ENCODE data around the gene PCDHA2. TPM values are rescaled to one million over a fixed set of nuclear protein-coding genes. Genes with fewer than 3 reads are reported as not detected.
"Not testable (repeated sequence)": the region's sequence is repeated elsewhere in the genome, so short reads cannot be mapped to it uniquely, and the experiment has no call there.

The PCDHA2 gene
- total RNA-seq = not detected in 2 replicates

DNA sequence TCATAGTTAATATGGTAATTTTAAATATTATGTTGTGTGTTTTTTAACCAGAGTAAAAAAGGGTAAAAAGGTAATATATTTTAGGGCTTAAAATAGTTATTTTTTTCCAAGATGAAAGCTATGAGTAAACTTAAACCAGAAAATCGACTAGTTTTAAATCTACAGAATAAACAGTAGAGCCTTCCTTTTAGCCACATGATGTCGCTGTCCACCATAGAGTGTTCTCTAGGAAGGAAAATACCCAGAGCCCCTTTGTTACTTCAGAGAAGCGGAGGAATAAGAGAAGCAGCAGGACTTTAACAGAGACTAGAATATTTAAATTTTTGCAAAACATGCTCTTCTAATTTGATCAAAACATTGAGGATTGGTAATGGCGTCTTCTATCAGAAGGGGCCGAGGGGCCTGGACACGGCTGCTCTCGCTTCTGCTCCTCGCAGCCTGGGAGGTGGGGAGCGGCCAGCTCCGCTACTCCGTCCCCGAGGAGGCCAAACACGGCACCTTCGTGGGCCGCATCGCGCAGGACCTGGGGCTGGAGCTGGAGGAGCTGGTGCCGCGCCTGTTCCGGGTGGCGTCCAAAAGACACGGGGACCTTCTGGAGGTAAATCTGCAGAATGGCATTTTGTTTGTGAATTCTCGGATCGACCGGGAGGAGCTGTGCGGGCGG is at the start of gene PCDHA2:
Gene PCDHA2 (plus strand): TSS at position 258 of the 664 bp plus-strand sequence.
- H3K4me1 Mint-ChIP-seq (ENCODE audit: low read depth) = no peaks in the 10 kb centered on the region
- peaks cover 25% of the 10 kb centered on the region for H3K9me3 Mint-ChIP-seq
- no peaks in the 10 kb centered on the region for H3K36me3 Mint-ChIP-seq (ENCODE audit: low read depth)
- H3K4me3 Mint-ChIP-seq (ENCODE audit: low read depth) = no peak within 1 kb of the TSS
- intact Hi-C loops (cut with micrococcal nuclease) = loop anchor here (10.0 kb wide), 1 partner anchor 60 kb away; the partner anchor contains the start of gene PCDHA10
- no peak within 1 kb of the TSS for H3K27ac Mint-ChIP-seq
- DNase-seq (ENCODE audit: low spot score) = no peak
- no peaks in the 10 kb centered on the region for H3K27me3 Mint-ChIP-seq (ENCODE audit: low read depth)

- no peak for DNase-seq (ENCODE audit: low spot score)
- intact Hi-C loops (cut with micrococcal nuclease) = no loop called here
- Mint-ChIP-seq H3K36me3 (ENCODE audit: low read depth) (no peaks in the 10 kb centered on the region), H3K27me3 (ENCODE audit: low read depth) (no peaks in the 10 kb centered on the region), H3K27ac (no peak overlapping the region), H3K4me3 (ENCODE audit: low read depth) (no peak overlapping the region), H3K9me3 (peaks cover 83% of the 10 kb centered on the region), H3K4me1 (ENCODE audit: low read depth) (no peaks in the 10 kb centered on the region)
These were observed 41.1 kb upstream of the PCDHA2 start for GRCh38 chr5:140753561-140753960.

- Mint-ChIP-seq H3K27ac (no peak overlapping the region), H3K36me3 (ENCODE audit: low read depth) (peaks cover 4% of the 10 kb centered on the region), H3K9me3 (peaks cover 83% of the 10 kb centered on the region), H3K4me3 (ENCODE audit: low read depth) (no peak overlapping the region), H3K4me1 (ENCODE audit: low read depth) (no peaks in the 10 kb centered on the region), H3K27me3 (ENCODE audit: low read depth) (no peaks in the 10 kb centered on the region)
- DNase-seq (ENCODE audit: low spot score) = no peak
- intact Hi-C loops (cut with micrococcal nuclease) = no loop called here
These were observed 30.3 kb upstream of the PCDHA2 start for GRCh38 chr5:140764177-140764973.

DNA sequence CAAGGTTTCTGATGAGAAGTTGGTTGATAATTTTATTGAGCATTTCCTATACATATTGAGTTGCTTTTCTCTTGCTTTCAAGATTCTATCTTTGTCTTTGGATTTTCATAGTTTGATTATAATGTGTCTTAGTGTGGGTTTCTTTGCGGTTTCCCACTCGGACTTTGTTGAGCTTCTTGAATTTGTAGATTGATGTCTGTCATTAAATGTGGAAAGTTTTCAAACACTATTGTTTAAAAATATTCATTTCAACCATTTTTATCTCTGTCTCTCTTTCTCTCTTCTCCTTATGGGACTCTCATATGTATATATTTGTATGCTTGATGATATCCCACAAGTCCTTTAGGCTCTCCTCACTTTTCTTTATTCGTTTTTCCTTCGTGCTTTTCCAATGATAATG is 27.2 kb upstream of the PCDHA2 start:
- no peaks in the 10 kb centered on the region for H3K27me3 Mint-ChIP-seq (ENCODE audit: low read depth)
- intact Hi-C loops (cut with micrococcal nuclease) = no loop called here
- H3K4me1 Mint-ChIP-seq (ENCODE audit: low read depth) = no peaks in the 10 kb centered on the region
- H3K4me3 Mint-ChIP-seq (ENCODE audit: low read depth) = no peak overlapping the region
- peaks cover 4% of the 10 kb centered on the region for H3K36me3 Mint-ChIP-seq (ENCODE audit: low read depth)
- H3K27ac Mint-ChIP-seq = no peak overlapping the region
- H3K9me3 Mint-ChIP-seq = peaks cover 88% of the 10 kb centered on the region
- no peak for DNase-seq (ENCODE audit: low spot score)

DNA sequence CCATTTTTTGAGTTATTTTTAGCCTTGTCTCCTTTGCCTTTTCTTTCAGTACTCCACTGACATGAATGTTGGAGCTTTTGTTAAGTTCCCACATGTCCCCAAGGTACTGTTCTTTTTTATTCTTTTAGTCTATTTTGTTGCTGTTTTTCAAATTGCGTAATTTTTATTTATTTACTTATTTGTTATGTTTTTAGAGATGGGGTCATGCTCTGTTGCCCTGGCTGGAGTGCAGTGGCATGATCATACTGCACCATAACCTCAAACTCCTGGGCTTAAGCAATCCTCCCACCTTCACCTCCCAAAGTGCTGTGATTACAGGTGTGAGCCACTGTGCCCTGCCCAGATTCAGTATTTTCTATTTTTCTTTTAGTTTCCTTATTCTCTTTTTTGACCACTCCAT is 14.1 kb upstream of the PCDHA2 start:
- H3K4me1 Mint-ChIP-seq (ENCODE audit: low read depth) = no peaks in the 10 kb centered on the region
- intact Hi-C loops (cut with micrococcal nuclease) = no loop called here
- H3K36me3 Mint-ChIP-seq (ENCODE audit: low read depth) = peaks cover 6% of the 10 kb centered on the region

GRCh38 chr5:140785905-140786686 is 8.6 kb upstream of the PCDHA2 start, which contains the start of gene PCDHA1:
PCDHA1 (plus strand) TSS chr5:140786140.
- no peaks in the 10 kb centered on the region for H3K36me3 Mint-ChIP-seq (ENCODE audit: low read depth)
- intact Hi-C loops (cut with micrococcal nuclease) = no loop called here
- no peaks in the 10 kb centered on the region for H3K4me1 Mint-ChIP-seq (ENCODE audit: low read depth)
- DNase-seq (ENCODE audit: low spot score) = no peak
- H3K27ac Mint-ChIP-seq = no peak within 1 kb of the TSS
- H3K27me3 Mint-ChIP-seq (ENCODE audit: low read depth) = no peaks in the 10 kb centered on the region
- H3K4me3 Mint-ChIP-seq (ENCODE audit: low read depth) = no peak within 1 kb of the TSS
- peaks cover 43% of the 10 kb centered on the region for H3K9me3 Mint-ChIP-seq

More for the DNA sequence above, 14.1 kb upstream of the PCDHA2 start:
- no peaks in the 10 kb centered on the region for H3K27me3 Mint-ChIP-seq (ENCODE audit: low read depth)
- H3K4me3 Mint-ChIP-seq (ENCODE audit: low read depth) = no peak overlapping the region
- H3K9me3 Mint-ChIP-seq = peaks cover 73% of the 10 kb centered on the region
- no peak overlapping the region for H3K27ac Mint-ChIP-seq
- DNase-seq (ENCODE audit: low spot score) = no peak

DNA sequence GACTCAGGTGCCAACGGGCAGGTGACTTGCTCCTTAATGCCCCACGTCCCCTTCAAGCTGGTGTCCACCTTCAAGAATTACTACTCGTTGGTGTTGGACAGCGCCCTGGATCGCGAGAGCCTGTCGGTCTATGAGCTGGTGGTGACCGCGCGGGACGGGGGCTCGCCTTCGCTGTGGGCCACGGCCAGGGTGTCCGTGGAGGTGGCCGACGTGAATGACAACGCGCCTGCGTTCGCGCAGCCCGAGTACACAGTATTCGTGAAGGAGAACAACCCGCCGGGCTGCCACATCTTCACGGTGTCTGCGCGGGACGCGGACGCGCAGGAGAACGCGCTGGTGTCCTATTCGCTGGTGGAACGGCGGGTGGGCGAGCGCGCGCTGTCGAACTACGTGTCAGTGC is 7.2 kb upstream of the PCDHA2 start:
- H3K27ac Mint-ChIP-seq; H3K4me1 Mint-ChIP-seq (ENCODE audit: low read depth); intact Hi-C loops (cut with micrococcal nuclease); H3K27me3 Mint-ChIP-seq (ENCODE audit: low read depth); H3K4me3 Mint-ChIP-seq (ENCODE audit: low read depth); H3K36me3 Mint-ChIP-seq (ENCODE audit: low read depth); DNase-seq (ENCODE audit: low spot score): not testable (repeated sequence)
- H3K9me3 Mint-ChIP-seq = peaks cover 41% of the 10 kb centered on the region

GRCh38 chr5:140787849-140788504 is 6.7 kb upstream of the PCDHA2 start:
- H3K4me3 Mint-ChIP-seq (ENCODE audit: low read depth); H3K4me1 Mint-ChIP-seq (ENCODE audit: low read depth); H3K36me3 Mint-ChIP-seq (ENCODE audit: low read depth); intact Hi-C loops (cut with micrococcal nuclease); H3K27me3 Mint-ChIP-seq (ENCODE audit: low read depth); DNase-seq (ENCODE audit: low spot score); H3K27ac Mint-ChIP-seq: not testable (repeated sequence)
- peaks cover 43% of the 10 kb centered on the region for H3K9me3 Mint-ChIP-seq

DNA sequence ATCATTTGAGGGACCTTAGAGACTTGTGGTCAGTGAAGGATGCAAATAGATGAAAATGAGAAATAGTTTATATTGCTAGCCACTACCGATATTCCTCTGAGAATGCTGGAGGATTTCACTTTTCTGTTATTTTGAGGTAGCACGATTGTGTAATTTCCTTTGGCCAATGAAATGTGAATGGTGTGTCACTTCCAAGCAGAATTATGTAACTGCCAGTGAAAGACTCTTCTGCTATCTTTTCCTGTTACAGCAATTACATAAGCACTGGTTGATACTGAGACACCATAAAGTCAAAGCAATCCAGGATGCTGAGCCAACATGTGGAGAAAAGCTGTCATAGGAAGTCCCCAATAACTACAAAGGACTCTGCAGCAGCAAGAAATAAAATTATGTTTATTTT is 3.6 kb upstream of the PCDHA2 start:
- no peaks in the 10 kb centered on the region for H3K36me3 Mint-ChIP-seq (ENCODE audit: low read depth)
- H3K4me1 Mint-ChIP-seq (ENCODE audit: low read depth) = no peaks in the 10 kb centered on the region
- H3K9me3 Mint-ChIP-seq = peaks cover 35% of the 10 kb centered on the region
- no peak overlapping the region for H3K4me3 Mint-ChIP-seq (ENCODE audit: low read depth)
- no peaks in the 10 kb centered on the region for H3K27me3 Mint-ChIP-seq (ENCODE audit: low read depth)
- intact Hi-C loops (cut with micrococcal nuclease) = loop anchor here (10.0 kb wide), 1 partner anchor 64 kb away; the partner anchor contains the start of gene PCDHA10
- H3K27ac Mint-ChIP-seq = no peak overlapping the region
- no peak for DNase-seq (ENCODE audit: low spot score)

DNA sequence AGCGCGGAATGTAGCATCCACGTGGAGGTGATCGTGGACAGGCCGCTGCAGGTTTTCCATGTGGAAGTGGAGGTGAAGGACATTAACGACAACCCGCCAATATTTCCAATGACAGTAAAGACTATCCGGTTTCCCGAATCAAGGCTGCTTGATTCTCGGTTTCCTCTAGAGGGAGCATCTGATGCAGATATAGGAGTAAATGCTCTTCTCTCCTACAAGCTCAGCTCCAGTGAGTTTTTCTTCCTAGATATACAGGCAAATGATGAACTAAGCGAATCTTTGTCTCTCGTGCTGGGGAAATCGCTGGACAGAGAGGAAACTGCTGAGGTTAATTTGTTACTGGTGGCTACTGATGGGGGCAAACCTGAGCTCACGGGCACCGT is 598 bp downstream of the PCDHA2 start:
- H3K27ac Mint-ChIP-seq = no peak overlapping the region
- no peaks in the 10 kb centered on the region for H3K36me3 Mint-ChIP-seq (ENCODE audit: low read depth)
- no peaks in the 10 kb centered on the region for H3K27me3 Mint-ChIP-seq (ENCODE audit: low read depth)
- H3K4me3 Mint-ChIP-seq (ENCODE audit: low read depth) = no peak overlapping the region
- intact Hi-C loops (cut with micrococcal nuclease) = loop anchor here (10.0 kb wide), 1 partner anchor 60 kb away; the partner anchor contains the start of gene PCDHA10
- DNase-seq (ENCODE audit: low spot score) = no peak
- H3K9me3 Mint-ChIP-seq = peaks cover 29% of the 10 kb centered on the region
- H3K4me1 Mint-ChIP-seq (ENCODE audit: low read depth) = no peaks in the 10 kb centered on the region

DNA sequence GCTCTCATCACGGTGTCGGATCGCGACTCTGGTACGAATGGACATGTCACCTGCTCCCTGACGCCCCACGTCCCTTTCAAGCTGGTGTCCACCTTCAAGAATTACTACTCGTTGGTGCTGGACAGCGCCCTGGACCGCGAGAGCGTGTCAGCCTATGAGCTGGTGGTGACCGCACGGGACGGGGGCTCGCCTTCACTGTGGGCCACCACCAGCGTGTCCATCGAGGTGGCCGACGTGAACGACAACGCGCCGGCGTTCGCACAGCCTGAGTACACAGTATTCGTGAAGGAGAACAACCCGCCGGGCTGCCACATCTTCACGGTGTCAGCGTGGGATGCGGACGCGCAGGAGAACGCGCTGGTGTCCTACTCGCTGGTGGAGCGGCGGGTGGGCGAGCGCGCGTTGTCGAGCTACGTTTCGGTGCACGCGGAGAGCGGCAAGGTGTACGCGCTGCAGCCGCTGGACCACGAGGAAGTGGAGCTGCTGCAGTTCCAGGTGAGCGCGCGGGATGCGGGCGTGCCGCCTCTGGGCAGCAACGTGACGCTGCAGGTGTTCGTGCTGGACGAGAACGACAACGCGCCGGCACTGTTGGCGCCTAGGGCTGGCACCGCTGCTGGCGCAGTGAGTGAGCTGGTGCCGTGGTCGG is 1.5 kb downstream of the PCDHA2 start:
- not testable (repeated sequence) for H3K4me3 Mint-ChIP-seq (ENCODE audit: low read depth); H3K27ac Mint-ChIP-seq; H3K36me3 Mint-ChIP-seq (ENCODE audit: low read depth); H3K4me1 Mint-ChIP-seq (ENCODE audit: low read depth); H3K27me3 Mint-ChIP-seq (ENCODE audit: low read depth); DNase-seq (ENCODE audit: low spot score)
- intact Hi-C loops (cut with micrococcal nuclease) = loop anchor here (10.0 kb wide), 1 partner anchor 59 kb away; the partner anchor contains the start of gene PCDHA10
- peaks cover 34% of the 10 kb centered on the region for H3K9me3 Mint-ChIP-seq

GRCh38 chr5:140796718-140797095 is 2.1 kb downstream of the PCDHA2 start:
- intact Hi-C loops (cut with micrococcal nuclease) = loop anchor here (10.0 kb wide), 1 partner anchor 58 kb away; the partner anchor contains the start of gene PCDHA10
- no peak for DNase-seq (ENCODE audit: low spot score)
- Mint-ChIP-seq H3K27me3 (ENCODE audit: low read depth) (no peaks in the 10 kb centered on the region), H3K4me3 (ENCODE audit: low read depth) (no peak overlapping the region), H3K9me3 (peaks cover 34% of the 10 kb centered on the region), H3K4me1 (ENCODE audit: low read depth) (no peaks in the 10 kb centered on the region), H3K36me3 (ENCODE audit: low read depth) (no peaks in the 10 kb centered on the region), H3K27ac (no peak overlapping the region)

Data from activated T-helper 2 cell treated with anti-CD3 and anti-CD28 coated beads, Interferon-gamma antibody, Interleukin-2, Interleukin-4, amounts not matched to agents 10 μg/mL and 5 μg/mL and 100 μg/mL, durations not matched to agents 14 hours and 24 hours and 36 hours (primary cell).